ENCODE results near the gene CCND2.
A peak's percentile ranks its signal among the peaks of the same experiment; 100 is the strongest.

CCND2 gene

GRCh38 chr12:4274396-4275015 lies 944 bp downstream of the CCND2 start (continued):
- TF ChIP-seq, protein P1, sequence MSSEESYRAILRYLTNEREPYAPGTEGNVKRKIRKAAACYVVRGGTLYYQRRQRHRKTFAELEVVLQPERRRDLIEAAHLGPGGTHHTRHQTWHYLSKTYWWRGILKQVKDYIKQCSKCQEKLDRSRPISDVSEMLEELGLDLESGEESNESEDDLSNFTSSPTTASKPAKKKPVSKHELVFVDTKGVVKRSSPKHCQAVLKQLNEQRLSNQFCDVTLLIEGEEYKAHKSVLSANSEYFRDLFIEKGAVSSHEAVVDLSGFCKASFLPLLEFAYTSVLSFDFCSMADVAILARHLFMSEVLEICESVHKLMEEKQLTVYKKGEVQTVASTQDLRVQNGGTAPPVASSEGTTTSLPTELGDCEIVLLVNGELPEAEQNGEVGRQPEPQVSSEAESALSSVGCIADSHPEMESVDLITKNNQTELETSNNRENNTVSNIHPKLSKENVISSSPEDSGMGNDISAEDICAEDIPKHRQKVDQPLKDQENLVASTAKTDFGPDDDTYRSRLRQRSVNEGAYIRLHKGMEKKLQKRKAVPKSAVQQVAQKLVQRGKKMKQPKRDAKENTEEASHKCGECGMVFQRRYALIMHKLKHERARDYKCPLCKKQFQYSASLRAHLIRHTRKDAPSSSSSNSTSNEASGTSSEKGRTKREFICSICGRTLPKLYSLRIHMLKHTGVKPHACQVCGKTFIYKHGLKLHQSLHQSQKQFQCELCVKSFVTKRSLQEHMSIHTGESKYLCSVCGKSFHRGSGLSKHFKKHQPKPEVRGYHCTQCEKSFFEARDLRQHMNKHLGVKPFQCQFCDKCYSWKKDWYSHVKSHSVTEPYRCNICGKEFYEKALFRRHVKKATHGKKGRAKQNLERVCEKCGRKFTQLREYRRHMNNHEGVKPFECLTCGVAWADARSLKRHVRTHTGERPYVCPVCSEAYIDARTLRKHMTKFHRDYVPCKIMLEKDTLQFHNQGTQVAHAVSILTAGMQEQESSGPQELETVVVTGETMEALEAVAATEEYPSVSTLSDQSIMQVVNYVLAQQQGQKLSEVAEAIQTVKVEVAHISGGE (tag by site-specific recombination; conservative IDR thresholded peaks at IDR 0.05; ENCODE audit: low read depth), result peak; percentile 17; the same call in 1 of the 2 replicates
- TF ChIP-seq SALL2 (tag by site-specific recombination; IDR thresholded peaks at IDR 0.05; ENCODE audit: borderline replicate concordance) (no peak), ZNF148 (tag by site-specific recombination; IDR thresholded peaks at IDR 0.05; ENCODE audit: borderline replicate concordance) (no peak), GLIS2 (tag by site-specific recombination; IDR thresholded peaks at IDR 0.05) (peak; percentile 66), ZNF335 (tag by site-specific recombination; conservative IDR thresholded peaks at IDR 0.05) (peak; percentile 81), ZNF394 (tag by site-specific recombination; IDR thresholded peaks at IDR 0.05; ENCODE audit: borderline replicate concordance) (0 out of 2 replicates have a peak, but pooled peaks have one; percentile 8), ZNF341 (tag by site-specific recombination; IDR thresholded peaks at IDR 0.05; ENCODE audit: low read depth) (peak; percentile 47)
- TF ChIP-seq, protein P2, sequence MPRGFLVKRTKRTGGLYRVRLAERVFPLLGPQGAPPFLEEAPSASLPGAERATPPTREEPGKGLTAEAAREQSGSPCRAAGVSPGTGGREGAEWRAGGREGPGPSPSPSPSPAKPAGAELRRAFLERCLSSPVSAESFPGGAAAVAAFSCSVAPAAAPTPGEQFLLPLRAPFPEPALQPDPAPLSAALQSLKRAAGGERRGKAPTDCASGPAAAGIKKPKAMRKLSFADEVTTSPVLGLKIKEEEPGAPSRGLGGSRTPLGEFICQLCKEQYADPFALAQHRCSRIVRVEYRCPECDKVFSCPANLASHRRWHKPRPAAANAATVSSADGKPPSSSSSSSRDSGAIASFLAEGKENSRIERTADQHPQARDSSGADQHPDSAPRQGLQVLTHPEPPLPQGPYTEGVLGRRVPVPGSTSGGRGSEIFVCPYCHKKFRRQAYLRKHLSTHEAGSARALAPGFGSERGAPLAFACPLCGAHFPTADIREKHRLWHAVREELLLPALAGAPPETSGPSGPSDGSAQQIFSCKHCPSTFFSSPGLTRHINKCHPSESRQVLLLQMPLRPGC (tag by site-specific recombination; IDR thresholded peaks at IDR 0.05), result 0 out of 2 replicates have a peak, but pooled peaks have one; percentile 12
- TF ChIP-seq, protein P3, sequence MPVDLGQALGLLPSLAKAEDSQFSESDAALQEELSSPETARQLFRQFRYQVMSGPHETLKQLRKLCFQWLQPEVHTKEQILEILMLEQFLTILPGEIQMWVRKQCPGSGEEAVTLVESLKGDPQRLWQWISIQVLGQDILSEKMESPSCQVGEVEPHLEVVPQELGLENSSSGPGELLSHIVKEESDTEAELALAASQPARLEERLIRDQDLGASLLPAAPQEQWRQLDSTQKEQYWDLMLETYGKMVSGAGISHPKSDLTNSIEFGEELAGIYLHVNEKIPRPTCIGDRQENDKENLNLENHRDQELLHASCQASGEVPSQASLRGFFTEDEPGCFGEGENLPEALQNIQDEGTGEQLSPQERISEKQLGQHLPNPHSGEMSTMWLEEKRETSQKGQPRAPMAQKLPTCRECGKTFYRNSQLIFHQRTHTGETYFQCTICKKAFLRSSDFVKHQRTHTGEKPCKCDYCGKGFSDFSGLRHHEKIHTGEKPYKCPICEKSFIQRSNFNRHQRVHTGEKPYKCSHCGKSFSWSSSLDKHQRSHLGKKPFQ (tag by site-specific recombination; IDR thresholded peaks at IDR 0.05), result no peak

- Histone ChIP-seq H3K27ac (ENCODE audit: extremely low read depth, low read depth, low read length) (peak overlapping the region; percentile 48; the same call in 1 of the 2 replicates), H3K9me3 (ENCODE audit: control insufficient read depth, insufficient read depth, low read depth, low read length) (no peaks in the 10 kb centered on the region), H3K4me3 (ENCODE audit: low read depth, low read length) (peak overlapping the region; percentile 67), H3K36me3 (ENCODE audit: control insufficient read depth in 2 of 2, insufficient read depth in 1 of 2, low read length in 2 of 2) (peaks cover 17 to 42% of the 10 kb centered on the region in 2 experiments), H3K4me1 (ENCODE audit: control insufficient read depth, insufficient read depth, low read length) (peaks cover 26% of the 10 kb centered on the region)
- ChIA-PET CTCF (interaction anchor here (0.7 to 4.4 kb wide), 12 partner anchors 110 to 390 kb away, joined by 3 to 86 read pairs (median 18); no protein-coding TSS in a partner anchor), POLR2A (interaction anchor here (0.7 to 1.4 kb wide), 2 partner anchors 110 to 355 kb away, joined by 9 to 10 read pairs; no protein-coding TSS in a partner anchor)
- TF ChIP-seq, protein P4, sequence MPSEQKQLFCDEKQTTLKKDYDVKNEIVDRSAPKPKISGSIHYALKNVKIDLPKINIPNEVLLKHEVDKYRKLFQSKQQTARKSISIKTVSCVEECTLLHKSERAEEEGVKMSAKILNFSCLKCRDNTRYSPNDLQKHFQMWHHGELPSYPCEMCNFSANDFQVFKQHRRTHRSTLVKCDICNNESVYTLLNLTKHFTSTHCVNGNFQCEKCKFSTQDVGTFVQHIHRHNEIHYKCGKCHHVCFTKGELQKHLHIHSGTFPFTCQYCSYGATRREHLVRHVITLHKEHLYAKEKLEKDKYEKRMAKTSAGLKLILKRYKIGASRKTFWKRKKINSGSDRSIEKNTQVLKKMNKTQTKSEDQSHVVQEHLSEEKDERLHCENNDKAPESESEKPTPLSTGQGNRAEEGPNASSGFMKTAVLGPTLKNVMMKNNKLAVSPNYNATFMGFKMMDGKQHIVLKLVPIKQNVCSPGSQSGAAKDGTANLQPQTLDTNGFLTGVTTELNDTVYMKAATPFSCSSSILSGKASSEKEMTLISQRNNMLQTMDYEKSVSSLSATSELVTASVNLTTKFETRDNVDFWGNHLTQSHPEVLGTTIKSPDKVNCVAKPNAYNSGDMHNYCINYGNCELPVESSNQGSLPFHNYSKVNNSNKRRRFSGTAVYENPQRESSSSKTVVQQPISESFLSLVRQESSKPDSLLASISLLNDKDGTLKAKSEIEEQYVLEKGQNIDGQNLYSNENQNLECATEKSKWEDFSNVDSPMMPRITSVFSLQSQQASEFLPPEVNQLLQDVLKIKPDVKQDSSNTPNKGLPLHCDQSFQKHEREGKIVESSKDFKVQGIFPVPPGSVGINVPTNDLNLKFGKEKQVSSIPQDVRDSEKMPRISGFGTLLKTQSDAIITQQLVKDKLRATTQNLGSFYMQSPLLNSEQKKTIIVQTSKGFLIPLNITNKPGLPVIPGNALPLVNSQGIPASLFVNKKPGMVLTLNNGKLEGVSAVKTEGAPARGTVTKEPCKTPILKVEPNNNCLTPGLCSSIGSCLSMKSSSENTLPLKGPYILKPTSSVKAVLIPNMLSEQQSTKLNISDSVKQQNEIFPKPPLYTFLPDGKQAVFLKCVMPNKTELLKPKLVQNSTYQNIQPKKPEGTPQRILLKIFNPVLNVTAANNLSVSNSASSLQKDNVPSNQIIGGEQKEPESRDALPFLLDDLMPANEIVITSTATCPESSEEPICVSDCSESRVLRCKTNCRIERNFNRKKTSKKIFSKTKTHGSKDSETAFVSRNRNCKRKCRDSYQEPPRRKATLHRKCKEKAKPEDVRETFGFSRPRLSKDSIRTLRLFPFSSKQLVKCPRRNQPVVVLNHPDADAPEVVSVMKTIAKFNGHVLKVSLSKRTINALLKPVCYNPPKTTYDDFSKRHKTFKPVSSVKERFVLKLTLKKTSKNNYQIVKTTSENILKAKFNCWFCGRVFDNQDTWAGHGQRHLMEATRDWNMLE (tag by site-specific recombination; conservative IDR thresholded peaks at IDR 0.05; ENCODE audit: low read depth), result no peak
- TF ChIP-seq ZBTB1 (tag by site-specific recombination; IDR thresholded peaks at IDR 0.05), result no peak
- no peak for TF ChIP-seq ZNF658 (tag by site-specific recombination; IDR thresholded peaks at IDR 0.05)
- TF ChIP-seq ZNF394 (tag by site-specific recombination; IDR thresholded peaks at IDR 0.05; ENCODE audit: borderline replicate concordance), result peak; percentile 42; the same call in 1 of the 2 replicates
- TF ChIP-seq KLF16 (tag by site-specific recombination; IDR thresholded peaks at IDR 0.05), result no peak
- peak; percentile 72 for TF ChIP-seq ZNF366 (tag by site-specific recombination; conservative IDR thresholded peaks at IDR 0.05)
- peak; percentile 39; the same call in 1 of the 2 replicates for TF ChIP-seq ZNF610 (tag by site-specific recombination; IDR thresholded peaks at IDR 0.05; ENCODE audit: borderline replicate concordance)
- TF ChIP-seq ZNF169 (tag by site-specific recombination; IDR thresholded peaks at IDR 0.05), result no peak
Measured at GRCh38 chr12:4275016-4275869, 1.7 kb downstream of the CCND2 start.

Measured in HEK293 (cell line).